ENCODE data around the gene ITSN2.

- TF ChIP-seq, protein P1, sequence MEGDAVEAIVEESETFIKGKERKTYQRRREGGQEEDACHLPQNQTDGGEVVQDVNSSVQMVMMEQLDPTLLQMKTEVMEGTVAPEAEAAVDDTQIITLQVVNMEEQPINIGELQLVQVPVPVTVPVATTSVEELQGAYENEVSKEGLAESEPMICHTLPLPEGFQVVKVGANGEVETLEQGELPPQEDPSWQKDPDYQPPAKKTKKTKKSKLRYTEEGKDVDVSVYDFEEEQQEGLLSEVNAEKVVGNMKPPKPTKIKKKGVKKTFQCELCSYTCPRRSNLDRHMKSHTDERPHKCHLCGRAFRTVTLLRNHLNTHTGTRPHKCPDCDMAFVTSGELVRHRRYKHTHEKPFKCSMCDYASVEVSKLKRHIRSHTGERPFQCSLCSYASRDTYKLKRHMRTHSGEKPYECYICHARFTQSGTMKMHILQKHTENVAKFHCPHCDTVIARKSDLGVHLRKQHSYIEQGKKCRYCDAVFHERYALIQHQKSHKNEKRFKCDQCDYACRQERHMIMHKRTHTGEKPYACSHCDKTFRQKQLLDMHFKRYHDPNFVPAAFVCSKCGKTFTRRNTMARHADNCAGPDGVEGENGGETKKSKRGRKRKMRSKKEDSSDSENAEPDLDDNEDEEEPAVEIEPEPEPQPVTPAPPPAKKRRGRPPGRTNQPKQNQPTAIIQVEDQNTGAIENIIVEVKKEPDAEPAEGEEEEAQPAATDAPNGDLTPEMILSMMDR (IDR thresholded peaks at IDR 0.05; ENCODE audit: control extremely low read depth in 1 of 3, insufficient read depth in 1 of 3, low read depth in 1 of 3, low read length in 3 of 3), result no peak
- no peak for TF ChIP-seq POLR2A (IDR thresholded peaks at IDR 0.05; ENCODE audit: control extremely low read depth in 1 of 2, low read depth in 2 of 2, low read length in 2 of 2)
- no peak for TF ChIP-seq EZH2 (IDR thresholded peaks at IDR 0.05; ENCODE audit: low read depth, low read length, severe bottlenecking)
- no peak for TF ChIP-seq TEAD4 (IDR thresholded peaks at IDR 0.05; ENCODE audit: low read depth, low read length)
- no peak for TF ChIP-seq SP1 (IDR thresholded peaks at IDR 0.05; ENCODE audit: low read depth, low read length)
- no peak for TF ChIP-seq ATF2 (IDR thresholded peaks at IDR 0.05; ENCODE audit: low read length)
- no peak for TF ChIP-seq EP300 (IDR thresholded peaks at IDR 0.05; ENCODE audit: borderline replicate concordance in 1 of 2, low read depth in 2 of 2, low read length in 2 of 2)
Observed at GRCh38 chr2:24280645-24281044, 79.7 kb downstream of the ITSN2 start.

Measured in H1 (cell line).